ENCODE data around the gene NDC80.

GRCh38 chr18:2559249-2559648 lies 12.1 kb upstream of the NDC80 start:
- TF ChIP-seq, protein P1, sequence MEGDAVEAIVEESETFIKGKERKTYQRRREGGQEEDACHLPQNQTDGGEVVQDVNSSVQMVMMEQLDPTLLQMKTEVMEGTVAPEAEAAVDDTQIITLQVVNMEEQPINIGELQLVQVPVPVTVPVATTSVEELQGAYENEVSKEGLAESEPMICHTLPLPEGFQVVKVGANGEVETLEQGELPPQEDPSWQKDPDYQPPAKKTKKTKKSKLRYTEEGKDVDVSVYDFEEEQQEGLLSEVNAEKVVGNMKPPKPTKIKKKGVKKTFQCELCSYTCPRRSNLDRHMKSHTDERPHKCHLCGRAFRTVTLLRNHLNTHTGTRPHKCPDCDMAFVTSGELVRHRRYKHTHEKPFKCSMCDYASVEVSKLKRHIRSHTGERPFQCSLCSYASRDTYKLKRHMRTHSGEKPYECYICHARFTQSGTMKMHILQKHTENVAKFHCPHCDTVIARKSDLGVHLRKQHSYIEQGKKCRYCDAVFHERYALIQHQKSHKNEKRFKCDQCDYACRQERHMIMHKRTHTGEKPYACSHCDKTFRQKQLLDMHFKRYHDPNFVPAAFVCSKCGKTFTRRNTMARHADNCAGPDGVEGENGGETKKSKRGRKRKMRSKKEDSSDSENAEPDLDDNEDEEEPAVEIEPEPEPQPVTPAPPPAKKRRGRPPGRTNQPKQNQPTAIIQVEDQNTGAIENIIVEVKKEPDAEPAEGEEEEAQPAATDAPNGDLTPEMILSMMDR (IDR thresholded peaks at IDR 0.05; ENCODE audit: low read length), result no peak
- TF ChIP-seq EZH2phosphoT487 (IDR thresholded peaks at IDR 0.05; ENCODE audit: low read length), result no peak
- TF ChIP-seq EZH2 (optimal IDR thresholded peaks at IDR 0.05; ENCODE audit: low read depth, low read length), result no peak
